GM18520 (cell line): ENCODE data around the gene PLEKHA7.

ENCODE experiments used
- ATAC-seq: cut with Tn5 transposase; IDR thresholded peaks from one replicate; pipeline ENCODE4 v1.9.1; 2021; ENCODE audit not compliant: unreplicated experiment

Gene PLEKHA7

DNA sequence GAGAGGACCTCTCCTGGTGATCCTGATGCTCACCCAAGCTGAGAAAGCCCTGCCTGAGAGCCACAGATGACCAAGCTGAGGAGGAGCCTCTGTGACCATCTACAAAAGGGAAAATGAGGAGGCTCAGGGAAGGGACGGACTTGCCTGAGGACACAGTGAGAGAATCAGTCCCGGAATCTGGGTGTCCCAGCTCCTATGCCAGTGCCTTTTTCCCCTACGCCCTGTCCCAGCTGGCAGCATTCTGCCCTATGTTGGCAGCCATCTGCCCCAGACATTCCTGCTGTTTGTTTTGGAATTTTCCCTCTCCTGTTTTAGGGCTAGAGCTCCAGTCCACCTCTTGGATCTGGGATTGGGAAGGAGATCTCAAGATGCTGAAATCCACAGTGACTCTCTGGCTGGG is 221.2 kb downstream of the PLEKHA7 start:
- ATAC-seq, result no peak

DNA sequence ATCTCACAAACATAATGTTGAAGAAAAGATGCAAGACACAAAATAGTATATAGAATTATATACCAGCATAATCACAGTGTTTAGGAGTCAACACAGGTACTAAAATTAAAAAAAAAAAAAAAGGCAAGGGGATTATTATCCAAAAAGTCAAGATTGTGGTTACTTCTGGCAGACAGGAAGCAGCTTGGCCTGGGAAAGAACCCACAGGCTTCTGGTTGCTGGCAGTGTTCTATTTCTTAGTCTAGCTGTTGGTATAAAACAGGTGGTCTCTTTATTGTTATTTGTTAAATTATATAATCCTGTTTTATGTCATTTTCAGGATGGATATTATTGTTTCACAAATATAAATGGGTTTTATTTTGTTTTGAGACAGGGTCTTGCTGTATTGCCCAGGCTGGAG is 221.8 kb downstream of the PLEKHA7 start:
- ATAC-seq, result no peak

DNA sequence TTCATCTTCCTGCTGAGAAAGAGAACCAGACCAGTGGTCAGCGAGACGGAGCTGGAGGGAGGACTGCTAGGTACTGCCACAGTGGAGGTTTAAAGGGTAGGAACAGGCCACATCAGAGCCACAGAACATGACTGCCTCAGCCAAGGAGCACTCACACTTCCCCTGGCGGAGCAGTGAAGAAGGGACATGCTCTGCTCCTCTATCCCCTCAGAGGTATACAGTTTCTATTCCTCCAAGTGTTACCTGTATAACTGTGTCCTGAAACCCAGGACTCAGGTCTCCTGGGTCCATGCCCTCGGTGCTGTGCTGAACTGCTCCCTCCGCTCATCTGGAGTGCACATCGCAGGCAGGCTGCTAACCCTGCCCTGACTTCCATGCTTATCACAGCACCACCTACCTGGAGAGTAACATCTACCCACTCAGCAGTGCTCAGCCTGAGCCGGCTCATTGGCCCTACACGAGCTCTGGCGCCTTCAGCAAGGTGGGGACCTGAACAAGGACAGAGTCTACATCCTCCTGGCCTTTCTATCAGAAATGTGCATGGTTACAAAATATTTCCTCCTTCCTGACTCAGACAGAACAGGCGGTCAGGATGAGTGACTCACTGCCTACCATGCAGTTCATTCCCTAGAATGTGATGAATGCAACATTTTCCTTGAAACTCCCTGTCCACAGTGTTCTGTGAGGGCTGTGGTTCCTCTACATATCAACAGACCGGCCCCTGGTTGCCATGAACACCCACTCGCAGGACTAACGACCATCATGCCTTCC is 222.8 kb downstream of the PLEKHA7 start:
- no peak for ATAC-seq

DNA sequence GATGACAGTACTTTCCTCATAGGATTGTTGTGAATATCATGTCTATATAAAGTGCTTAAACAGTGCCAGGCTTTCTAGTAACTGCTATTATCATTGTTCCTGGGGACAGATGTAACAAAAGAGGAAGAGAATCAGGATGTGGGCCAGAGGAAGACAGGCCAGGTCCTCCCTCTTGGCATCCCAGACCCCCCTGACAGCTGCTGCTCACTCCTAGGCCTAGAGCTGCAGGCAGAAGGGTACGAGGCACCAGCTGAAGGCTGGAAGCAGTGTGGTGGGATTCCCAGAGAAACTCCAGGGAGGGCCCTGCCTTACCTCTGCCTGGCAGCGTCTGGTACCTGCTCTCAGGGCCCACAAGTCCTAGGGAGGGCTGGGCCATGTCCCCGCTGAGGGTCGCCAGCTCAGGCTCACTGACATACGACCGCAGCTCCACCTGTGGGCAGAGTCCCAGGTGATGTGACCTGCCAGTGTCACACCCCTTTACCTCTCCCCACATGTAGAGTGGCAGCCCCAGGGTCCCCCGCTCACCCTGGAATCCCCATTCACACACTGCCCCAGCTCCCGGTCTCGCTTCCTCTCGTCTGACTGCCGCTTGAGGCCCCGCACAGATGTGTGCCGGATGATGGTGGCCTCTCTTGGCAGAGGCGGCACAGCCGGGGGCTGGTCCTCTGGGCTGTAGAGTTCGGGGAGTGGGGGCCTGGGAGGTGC is 223.6 kb downstream of the PLEKHA7 start:
- ATAC-seq, result no peak

DNA sequence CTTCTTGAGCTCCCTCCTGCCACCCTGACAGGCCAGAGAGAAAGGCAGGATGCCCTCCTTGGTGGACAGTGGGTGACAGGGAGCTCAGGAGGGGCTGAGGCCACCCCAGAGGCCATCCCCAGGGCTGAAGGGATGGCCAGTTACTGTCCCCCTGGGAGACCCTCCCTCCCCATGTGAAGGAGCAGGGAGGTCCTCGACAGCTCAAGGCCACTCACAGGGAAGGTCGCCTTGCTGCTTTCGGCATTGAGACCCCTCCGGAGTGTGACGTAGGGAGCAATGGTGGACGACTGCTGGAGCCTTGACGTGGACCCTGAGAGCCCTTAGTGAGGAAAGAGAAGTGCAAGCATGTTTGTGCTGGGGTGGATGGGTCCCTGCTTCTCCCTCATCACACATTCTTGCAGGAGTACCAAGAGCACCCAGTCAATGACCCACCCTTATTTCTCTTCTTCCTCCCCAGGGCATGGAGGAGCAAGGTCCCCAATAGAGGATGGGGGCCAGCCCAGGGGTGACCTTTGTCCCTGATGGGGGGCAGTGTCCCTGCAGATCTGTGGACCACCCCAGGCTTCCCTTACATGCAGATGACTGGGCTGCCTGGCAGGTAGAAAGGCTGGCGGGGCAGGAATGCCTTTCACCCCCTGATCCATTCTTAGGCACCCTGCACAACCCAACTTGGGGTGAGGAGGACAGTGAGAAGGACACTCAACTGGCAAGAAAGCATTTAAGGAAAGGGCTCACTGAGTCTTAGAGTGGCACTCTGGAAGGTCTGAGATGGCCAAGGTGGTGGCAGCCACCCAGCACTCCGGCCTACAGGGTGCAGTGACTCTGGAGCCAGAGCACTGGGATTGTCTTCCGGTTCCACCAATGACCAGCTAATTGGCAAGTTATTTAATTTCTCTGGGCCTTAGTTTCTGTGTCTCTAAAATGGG is 224.4 kb downstream of the PLEKHA7 start:
- no peak for ATAC-seq

DNA sequence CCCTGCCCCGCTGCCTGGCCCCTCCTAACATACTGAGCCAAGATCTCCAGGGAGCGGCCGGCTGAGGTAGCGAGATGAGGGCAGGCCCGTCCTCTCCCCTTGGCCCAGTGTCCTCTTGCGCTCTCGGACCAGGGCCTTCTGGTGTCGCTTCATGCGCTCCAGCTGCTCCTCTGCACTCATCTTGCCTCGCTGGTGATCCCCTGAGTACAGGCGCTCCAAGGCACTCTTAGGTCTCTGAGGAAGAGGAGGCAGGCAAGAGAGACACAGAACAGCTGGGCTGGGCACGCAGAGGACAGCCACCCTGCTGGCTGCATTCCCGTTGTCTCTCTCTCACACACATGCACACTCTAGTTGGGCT is 225.2 kb downstream of the PLEKHA7 start:
- no peak for ATAC-seq

DNA sequence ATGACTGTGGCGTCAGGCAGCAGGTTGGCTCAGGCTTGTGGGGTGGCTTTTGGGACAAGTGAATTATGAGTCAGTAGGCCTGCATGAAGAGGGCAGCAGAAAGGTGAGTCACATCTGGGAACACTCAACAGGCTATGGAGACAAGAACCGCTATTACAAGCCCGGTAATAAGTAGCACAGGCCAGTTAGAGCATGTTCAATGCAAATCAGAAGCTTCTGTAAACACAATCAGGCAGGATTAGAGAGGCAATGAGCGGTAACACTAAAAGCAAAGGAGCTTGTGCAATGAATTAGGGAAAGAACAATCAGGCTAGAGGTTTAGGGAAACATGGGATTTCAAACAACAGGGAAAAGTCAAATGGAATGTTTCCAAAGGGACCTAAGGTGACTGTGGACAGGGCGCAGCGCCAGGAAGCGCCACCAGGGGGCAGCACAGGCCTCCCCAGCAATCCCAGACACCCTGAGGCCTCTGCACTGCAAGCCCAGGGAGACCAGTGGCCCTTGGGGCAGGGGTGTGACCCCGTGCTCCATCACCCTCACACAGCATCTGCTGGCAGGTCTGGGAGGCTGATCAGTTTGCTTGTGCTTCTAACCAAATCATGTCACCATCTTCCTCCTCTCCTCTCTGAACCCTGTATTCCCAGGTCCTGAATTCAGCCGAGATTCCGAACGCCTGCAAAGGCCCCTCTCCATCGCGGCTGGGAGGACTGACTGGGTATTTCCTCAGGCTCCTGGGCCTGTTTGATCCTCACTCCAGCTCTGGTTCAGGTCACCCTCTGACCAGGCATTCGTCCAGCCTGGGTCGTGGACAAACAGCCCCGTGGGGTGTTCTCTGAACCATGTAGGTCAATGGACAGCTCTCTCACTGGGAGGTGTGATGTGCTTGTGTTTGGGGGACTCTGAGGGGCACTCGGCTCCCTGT is 225.8 kb downstream of the PLEKHA7 start:
- peak; percentile 45 for ATAC-seq

DNA sequence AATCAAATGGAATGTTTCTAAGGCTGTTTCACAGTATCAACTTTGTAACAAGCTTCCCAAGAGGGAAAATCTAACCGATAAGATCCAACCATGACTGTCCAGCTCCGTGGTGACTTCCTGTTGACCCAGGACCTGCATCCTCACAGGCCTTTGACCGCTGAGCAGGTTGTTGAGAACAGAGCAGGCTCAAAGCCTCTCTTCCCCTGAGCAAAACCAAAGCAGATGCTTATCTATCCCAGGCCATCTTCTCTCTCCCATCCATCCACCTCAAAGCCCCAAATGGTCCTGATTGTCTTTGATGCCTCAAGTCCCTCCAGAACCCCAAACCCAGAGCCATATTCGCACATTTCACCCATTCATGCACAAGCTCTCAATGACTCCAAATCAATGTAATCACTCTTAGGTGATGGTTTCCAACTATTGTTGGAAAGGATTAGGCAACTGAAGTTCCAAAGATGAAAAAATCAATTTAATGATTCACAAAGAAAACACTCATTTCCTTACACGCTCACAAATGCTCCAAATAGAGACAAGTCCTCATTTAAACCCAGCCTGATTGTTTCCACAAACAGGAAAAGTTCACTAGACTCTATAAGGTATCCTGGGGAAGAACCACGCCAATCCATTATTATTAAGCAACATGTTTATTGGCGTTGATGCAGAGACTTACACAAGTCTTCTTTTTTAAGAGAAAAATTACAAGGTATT is 227.0 kb downstream of the PLEKHA7 start:
- no peak for ATAC-seq

DNA sequence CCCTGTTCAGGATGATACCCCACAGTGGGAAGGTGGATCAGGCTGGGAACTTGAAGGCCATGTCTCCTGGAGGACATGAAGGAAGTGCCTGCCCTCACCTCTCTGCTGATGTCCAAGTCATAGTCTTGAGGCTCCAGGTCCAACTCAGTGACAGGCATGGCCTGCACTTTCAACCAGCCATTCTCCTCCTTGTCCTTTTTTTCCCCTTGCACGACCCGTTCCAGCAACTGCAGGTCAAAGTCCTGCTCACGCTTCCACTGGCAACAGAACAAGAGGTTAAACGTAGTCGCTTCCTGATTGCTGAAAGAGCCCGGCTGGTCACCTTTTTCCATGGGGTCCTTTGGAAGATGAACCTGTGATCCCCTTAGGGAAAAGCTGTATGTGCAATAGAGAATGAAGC is 228.1 kb downstream of the PLEKHA7 start:
- no peak for ATAC-seq

DNA sequence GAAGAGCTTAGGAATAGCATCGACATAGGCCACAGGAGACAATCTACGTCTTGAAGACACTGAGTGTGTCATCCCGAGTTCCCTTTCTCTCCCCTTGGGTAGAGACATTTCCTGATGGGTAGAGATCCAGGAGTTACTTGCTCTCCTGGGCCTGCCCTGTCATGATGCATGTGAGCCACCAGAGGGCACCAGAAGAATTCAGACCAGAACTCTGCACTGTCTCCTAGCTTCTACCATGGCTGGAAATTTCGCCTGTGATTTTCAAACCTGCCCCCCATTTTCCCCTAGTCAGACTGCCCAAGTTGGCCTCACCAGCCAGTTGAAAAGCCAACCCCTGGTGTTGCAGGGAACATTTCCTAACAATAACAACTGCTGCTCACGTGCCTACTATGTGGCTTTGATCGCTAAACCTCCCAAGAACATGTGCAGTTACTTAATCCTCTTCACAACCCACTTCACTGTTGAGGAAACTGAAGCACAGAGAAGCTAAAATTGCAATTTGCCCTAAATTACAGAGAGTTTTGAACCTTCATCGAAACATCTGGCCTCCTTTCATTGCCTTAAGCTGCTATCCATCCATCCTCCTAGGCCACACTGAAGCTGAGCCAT is 228.6 kb downstream of the PLEKHA7 start:
- ATAC-seq, result peak; percentile 38

DNA sequence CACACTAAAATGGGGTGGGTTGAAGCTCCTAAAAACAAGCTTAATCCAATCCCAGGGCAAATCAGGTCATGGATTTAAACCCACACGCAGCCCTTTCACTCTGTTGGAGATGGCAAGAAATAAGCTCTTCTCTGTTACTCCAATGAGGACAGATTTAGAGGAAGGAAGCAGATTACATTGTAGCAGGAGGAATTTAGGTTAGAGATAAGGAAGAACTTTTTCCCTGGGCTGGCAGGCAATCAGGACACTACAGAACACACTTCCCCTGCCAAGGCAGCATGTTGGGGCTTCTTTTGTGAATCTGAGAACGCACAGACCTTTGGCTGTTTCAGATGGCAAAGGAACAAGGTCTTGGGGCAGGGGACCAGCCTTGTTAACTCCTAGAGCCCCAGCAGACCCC is 229.5 kb downstream of the PLEKHA7 start:
- ATAC-seq, result no peak

DNA sequence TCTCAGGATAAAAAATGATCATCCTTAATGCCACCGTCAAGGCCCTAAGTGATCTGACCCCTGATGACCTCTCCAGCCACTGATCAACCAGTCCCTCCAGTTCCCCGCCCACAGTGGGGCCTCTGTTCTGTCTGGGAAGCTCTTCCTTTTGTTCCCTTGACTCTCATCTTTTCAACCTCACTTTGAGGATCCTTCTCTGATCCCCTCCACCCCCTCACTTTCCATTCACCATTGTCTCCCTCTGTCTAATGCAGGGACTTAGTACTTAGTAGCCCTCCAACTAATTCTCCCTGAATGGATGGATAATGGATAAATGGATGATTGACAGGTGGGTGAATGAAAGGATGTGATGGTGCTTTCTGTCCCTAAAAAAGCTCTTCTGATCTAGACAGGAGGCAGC is 230.1 kb downstream of the PLEKHA7 start:
- no peak for ATAC-seq

DNA sequence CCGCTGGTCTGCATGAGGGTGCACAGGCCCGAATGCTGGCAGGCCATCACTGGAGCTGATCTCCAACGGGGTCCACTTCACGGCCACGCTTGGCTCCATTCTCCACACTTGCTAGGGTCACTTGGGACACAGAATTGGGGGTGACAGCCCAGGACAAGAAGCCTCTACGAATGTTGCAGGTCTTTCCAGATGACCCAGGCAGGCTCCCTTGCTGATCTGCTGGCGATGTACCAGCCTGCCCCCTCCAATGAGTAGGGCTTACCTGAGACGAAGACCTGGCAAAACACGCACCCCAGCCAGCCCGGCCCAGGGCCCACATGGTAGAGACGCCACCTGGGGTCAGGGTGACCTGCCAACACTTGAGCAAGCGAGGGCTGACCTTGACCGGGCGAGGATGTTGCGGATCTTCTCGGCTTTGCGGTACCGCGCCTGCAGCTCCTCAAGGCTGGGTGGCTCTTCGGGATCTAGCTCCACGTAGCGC is 230.9 kb downstream of the PLEKHA7 start:
- no peak for ATAC-seq

DNA sequence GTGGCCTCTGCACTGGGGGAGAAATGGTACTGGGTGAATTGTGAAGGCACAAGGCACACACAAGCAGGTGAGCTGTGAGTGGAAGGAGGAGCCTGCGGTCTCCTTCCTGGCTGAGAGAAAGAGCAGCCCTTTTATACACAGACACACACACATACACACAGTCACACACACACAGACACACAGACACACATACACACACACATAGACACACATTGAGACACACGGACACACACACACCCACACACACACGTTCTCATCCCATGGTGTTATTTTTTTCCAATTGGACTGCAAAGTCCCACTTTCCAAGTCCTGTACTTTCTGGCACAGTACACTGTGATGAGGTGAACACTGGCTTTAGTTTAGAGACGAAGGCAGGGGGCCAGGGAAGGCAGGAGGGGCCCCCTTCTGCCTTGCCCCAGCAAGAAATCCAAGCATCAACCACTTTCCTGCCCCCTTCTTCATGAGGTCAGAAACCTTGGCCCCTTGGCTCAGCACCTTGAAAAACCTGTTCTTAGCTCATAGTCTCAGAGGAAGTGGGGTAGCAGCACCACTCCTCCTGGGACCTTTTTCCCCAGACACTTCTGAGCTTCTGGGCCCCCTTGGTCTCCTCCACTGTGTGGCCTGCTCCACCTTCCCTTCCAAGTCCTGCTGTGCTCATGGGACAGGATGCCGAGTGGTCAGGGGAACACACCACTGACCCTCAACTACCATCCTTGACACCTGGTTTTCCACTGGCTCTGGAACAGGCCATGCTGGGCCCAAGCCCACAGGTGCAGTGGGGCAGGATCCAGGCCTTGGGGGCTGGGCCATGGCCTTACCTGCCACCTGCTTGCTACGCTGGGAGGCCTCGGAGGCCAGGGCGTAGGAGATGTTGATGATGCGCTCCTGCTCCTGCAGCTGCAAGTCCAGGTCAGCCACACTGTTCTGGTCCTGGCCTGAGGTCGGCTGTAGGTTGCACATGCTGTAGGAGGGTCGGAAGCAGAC is 232.0 kb downstream of the PLEKHA7 start:
- no peak for ATAC-seq

DNA sequence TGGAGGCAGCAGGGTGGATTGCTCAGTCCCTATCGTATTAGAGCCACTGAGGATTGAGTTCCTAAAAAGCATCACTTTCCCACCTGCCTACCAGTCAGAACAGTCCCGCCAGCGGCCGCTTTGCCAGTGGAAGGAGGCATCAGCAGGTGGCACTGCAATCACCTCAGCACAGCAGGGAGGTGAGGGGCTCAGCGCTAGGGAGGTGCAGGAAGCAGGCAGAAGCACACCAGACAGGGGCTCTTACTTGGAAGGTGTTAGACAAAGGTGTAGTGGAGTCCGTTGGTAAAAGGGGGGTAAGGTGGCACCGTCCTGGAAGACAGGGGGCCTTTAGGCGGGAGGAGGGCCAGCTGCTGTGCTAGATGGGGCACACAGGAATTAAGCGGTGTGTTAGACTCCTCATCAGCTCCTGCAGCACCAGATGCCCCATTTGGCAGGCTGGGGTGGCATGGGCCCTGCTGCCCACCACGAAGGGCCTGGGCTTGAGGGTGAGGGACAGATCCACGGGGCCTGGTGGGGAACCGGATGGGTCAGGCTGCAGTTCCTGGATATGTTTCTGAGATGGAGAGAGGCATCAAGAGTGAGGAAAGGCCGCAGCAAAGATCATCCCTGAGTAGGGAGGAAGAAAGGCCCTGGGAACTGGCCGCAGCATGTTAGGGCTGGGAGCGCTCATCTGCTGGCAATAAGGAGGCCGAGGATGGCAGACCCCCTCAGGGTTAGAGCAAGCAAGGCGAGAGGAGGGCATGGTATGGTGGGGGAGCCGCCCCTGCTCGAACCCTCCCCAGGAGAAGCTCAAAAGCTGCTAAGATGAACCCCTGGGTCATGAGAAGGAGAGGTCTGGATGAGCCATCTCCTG is 233.3 kb downstream of the PLEKHA7 start:
- no peak for ATAC-seq

DNA sequence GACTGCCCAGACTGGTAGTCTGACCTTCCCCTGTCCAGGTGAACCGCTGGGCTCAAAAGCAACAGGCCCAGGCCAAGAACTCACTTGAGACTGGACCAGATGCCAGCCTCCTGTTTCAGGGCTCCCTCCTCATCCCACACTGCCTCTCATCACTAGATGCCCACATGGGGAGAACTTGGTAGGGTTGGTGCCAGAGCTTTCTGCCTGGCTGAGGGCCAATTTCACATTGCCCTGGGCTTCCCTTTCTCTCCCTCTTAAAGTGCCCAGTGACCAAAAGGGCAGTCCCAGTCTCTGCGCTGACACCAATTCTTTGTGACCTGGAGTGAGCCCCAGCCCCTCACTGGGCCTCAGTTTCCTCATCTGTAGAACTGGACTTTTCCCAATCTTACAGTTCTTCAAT is 234.1 kb downstream of the PLEKHA7 start:
- no peak for ATAC-seq

DNA sequence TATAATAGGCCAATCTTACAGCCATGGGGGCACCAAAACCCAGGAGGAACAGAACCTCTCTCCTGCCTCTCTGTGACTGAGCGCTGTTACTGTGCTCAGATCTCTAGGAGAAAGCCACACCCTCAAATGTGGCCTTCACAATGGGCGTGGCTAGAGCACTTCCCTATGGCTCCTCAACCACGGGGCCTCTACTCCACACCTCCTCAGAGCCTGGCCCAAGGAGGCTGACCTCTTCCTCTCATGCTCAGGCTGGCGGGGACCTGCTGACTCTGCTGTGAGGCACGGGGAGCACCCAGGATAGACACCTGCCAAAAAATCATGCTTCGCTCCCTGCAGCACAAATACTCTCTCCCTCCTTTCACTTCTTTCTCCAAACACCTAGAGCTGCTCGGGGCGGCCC is 234.8 kb downstream of the PLEKHA7 start:
- no peak for ATAC-seq
